Measurements from ENCODE around the gene PAXIP1.

DNA sequence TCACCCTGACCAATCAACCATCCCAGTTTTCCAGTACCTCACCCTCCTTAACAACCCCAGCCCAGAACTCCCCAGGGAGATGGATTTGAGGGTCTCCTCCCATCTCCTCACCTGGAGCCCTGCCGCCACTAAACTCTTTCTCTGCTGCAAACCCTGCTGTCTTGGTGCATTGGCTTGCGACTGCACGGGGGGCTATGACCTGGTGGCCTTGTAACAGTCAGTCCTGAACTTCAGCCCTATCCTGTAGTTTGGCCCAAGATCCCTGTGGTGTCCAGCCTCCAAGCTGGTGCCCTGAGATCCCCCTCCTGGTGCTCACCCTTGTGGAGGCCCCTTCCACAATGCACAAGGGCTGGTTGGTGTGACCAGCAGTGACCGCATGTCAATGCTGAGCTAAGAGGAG is 91.9 kb downstream of the PAXIP1 start:
- TF ChIP-seq POLR2A (IDR thresholded peaks at IDR 0.05), result no peak
- TF ChIP-seq, protein P1, sequence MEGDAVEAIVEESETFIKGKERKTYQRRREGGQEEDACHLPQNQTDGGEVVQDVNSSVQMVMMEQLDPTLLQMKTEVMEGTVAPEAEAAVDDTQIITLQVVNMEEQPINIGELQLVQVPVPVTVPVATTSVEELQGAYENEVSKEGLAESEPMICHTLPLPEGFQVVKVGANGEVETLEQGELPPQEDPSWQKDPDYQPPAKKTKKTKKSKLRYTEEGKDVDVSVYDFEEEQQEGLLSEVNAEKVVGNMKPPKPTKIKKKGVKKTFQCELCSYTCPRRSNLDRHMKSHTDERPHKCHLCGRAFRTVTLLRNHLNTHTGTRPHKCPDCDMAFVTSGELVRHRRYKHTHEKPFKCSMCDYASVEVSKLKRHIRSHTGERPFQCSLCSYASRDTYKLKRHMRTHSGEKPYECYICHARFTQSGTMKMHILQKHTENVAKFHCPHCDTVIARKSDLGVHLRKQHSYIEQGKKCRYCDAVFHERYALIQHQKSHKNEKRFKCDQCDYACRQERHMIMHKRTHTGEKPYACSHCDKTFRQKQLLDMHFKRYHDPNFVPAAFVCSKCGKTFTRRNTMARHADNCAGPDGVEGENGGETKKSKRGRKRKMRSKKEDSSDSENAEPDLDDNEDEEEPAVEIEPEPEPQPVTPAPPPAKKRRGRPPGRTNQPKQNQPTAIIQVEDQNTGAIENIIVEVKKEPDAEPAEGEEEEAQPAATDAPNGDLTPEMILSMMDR (IDR thresholded peaks at IDR 0.05), result no peak

Measured in thyroid gland (tissue), 4 donors.